Stimulated activated CD4-positive, alpha-beta T cell treated with anti-CD3 and anti-CD28 coated beads, Interleukin-2, amount 100 ng/mL, for 4 hours (primary cell): ENCODE results near the gene MAP3K5.
"Not testable (repeated sequence)": the region's sequence is repeated elsewhere in the genome, so short reads cannot be mapped to it uniquely, and the experiment has no call there.

Experiments
- DNase-seq: peaks from one replicate; pipeline ENCODE4 v3.0.0-alpha.2; 2020; ENCODE audit warnings: low read depth

The MAP3K5 gene

DNA sequence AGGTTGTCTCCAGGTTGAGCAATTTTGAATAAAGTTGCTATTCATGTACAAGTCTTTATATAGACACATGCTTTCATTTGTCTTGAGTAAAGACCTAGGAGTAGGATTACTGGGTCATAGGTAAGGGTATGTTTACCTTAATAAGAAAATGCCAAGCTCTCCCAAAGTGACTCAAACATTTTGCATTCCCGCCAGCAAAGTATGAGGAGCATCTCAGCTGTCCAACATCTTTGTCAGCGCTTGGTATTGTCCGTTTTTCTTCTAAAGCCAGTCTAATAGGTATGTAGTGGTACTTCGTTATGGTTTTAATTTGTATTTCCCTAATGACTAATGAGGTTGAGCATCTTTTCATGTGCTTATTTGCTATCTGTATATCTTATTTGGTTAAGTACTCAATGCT, 67.2 kb downstream of the MAP3K5 start:
- DNase-seq: no peak

DNA sequence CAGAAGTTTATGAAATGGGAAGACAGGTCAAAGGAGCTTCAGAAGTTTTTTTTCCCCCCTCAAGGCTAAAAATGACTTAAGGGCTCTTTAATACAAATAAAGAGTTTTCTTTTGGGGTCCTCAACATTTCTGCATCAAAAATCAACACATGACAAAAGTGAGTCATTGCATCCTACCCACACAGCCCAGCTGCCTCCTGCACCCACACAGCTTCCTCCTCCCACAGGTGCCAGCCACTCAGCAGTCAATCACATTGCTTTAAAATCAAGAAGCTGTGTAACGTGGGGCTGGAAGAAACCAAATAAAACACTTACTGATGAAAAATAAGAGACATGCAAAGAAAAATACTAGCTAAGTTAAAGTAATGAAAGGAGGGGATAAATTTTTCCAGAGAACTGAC, 68.5 kb downstream of the MAP3K5 start:
- peak; percentile 59 for DNase-seq

- DNase-seq: no peak
These were observed 70.8 kb downstream of the MAP3K5 start for GRCh38 chr6:136721467-136721866.

DNA sequence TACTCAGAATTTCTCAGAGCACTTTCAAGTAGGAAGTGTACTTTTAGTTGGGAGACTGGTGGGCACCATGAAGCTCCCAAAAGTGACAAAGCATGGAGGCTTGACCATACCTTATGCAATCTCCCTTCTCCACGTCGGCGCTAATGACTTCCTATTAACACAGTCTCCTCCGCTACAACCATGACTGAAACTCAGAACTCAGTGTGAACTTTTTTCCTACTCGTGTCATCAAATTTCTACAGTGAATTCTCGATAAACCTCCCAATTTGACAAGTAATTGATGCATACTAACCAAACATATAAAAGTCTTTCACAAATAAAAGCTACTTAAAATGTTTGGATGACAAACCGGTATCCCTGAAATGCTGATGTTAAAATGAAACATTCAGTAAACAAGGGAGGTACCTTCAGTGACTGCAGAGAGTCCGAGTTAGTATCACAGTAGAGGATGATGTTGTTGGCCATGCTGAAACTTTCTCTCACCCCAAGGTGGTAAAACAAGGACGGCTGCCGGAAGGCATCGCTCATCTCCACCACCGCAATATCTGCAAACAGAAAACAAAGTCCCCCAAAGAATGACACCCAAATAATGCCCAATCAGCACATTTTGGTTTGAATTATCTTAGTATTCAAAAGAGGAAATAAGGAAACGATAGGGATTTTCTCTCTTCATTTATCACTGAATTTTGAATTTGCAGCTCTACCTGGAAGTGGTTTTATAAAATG, 72.1 kb downstream of the MAP3K5 start:
- no peak for DNase-seq

DNA sequence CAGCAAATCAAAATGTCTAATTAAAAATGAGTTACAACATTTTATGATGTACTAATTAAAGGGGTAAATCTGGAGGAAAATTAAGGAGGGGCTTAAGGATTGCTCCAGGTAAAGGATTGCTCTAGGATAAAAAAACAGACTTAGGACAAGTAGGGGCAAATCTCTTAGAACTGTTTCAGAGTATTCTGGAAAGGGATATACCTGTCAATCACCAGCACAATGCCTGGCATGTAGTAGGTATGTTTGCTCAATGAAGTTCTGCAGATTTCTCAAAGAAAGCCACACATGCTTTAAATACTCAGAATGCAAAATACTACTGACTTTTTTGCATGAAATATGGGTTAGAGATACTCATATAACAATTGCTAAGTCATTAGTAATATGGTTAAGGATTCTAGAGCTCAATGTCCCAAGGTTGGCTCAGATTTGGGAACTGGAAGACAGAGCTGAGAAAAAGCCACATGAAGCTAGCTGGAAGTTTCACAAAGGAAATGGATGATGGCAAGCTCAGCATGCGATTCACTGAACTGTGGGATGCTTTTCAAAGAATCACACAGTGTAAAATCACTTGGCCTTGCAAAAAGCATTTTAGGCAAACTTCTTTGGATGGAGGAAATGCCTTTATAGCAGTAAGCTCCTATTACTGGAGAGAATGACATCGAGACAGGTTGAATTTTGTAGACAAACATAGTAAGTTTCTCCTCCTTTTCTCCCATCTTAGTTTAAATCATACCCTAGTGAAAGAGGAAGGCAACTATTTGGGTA, 72.8 kb downstream of the MAP3K5 start:
- DNase-seq: no peak

DNA sequence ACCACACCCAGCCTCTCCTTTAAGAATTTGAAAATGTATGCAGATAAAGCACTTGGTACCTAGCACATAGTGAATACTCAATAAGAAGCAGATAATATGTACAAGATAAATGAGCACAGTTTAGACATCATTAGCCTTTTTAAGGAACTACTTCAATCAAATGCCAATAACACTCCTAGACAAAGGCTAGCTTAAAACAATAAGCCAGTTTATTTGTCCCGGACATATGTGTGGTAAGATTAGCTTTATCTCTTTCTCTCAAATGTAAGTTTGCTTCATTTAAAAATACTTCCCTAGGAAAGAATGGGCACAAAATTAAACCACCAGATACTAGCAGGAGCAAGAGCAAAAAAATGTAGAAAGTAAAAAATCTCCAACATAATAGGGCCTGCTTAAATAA, 73.8 kb downstream of the MAP3K5 start:
- DNase-seq: no peak

DNA sequence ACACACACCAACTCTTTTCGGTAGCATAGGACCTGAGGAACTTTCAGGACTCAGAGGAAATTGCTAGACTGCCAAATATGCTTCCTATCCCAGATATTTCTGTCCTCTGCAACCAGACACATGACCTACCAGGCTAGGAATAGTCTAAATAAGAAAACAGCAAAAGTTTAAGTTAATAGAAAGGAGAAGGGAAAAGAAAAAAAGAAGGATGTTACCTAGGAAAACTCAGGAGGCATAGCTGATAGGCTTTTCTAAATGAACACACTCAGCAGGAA, 74.6 kb downstream of the MAP3K5 start:
- DNase-seq: no peak

- no peak for DNase-seq
These were observed 75.2 kb downstream of the MAP3K5 start for GRCh38 chr6:136716917-136717715.

DNA sequence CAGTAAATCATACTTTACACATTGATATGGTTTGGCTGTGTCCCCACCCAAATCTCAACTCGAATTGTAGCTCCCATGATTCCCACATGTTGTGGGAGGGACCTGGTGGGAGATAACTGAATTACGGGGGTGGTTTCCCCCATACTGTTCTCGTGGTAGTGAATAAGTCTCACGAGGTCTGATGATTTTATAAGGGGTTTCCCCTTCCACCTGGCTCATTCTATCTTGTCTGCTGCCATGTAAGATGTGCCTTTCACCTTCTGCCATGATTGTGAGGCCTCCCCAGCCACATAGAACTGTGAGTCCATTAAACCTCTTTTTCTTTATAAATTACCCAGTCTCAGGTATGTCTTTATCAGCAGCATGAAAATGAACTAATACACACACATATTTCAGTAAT, 79.6 kb downstream of the MAP3K5 start:
- not testable (repeated sequence) for DNase-seq

DNA sequence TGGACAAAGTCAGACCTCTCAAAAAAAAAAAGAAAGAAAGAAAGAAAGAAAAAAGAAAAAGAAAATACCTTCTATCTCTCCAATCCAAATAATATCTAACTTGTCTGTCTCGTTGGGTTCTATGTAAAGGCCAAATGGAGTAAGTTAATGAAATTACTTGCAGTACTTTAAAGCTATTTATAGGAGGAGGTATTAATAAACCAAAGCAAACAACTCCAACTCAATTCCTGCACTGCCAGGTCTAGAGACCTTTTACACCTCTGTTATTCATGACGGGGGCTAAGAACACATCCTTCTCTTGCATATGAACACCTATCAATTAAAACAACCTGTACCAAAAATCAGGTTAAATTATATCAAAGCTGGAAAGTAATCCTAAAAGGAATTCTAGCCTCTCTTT, 80.6 kb downstream of the MAP3K5 start:
- no peak for DNase-seq

DNA sequence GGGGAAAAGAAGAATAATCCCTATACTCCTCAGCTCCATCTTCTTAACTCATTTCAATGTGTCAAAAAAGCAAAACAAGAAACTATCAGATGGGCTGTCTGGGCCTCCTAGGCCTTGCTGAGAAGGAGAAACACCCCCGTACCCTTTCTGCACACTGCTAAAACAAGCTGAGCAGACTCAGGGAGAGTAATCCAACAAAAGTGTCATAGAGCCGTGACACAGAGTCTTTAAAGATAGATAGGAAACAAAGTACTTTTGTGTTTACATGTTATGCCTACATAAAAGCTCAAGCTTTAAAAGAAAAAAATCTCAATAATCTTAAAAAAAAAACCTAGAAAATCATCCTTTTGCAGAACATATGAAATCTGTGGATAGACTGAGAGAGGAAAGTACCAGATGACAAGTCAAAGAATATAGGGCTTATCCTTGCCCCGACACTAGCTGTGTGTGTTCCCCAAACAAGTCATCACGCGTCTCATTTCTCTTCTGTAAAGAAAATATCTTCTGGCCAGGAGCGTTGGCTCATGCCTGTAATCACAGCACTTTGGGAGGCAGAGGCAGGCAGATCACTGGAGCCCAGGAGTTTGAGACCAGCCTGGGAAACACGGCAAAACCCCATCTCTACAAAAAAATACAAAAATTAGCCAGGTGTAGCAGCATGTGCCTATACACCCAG, 81.3 kb downstream of the MAP3K5 start:
- no peak for DNase-seq

GRCh38 chr6:136709429-136709828, 82.8 kb downstream of the MAP3K5 start:
- DNase-seq: no peak

DNA sequence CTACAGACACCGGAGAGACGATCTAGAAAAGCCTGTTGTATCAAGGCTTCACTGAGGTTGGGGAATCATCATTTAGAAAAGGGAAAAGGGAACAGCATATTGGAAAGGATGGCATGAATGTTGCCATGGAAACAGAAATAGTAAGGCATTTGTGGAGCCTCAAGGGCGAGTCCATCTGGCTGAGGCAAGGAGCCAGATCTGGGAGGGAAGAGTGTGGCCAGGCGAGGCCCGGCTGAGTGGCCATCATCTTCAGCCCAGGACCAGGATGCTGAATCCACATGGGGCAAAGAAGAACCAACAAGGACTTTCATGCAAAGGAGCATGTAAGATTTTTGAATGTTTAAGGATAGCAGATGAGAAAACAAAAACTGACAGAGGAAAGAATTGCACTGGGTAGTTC, 85.8 kb downstream of the MAP3K5 start:
- DNase-seq: no peak

- DNase-seq: no peak
These were observed 88.9 kb downstream of the MAP3K5 start for GRCh38 chr6:136703331-136703865.

- no peak for DNase-seq
These were observed 91.2 kb downstream of the MAP3K5 start for GRCh38 chr6:136701045-136701444.

DNA sequence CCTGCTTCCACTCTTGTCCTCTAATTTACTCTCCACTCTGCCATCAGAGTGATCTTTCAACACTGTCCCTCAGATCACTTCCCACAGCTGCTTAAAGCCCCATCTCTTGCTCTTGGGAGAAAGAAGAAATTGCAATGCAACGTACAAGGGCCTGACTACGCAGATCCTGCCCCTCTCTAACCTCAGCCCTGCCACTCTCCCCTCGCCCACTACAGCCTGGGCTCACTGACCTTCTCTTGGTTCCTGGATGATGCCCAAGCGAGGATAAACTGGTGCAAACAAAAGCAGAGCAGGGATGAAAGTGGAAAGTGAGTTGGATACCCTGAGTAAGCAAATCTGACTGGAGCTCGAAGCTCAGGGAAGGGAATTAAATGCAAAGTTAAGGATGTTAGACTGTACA, 92.9 kb downstream of the MAP3K5 start:
- no peak for DNase-seq

GRCh38 chr6:136696783-136697364, 95.4 kb downstream of the MAP3K5 start:
- no peak for DNase-seq

DNA sequence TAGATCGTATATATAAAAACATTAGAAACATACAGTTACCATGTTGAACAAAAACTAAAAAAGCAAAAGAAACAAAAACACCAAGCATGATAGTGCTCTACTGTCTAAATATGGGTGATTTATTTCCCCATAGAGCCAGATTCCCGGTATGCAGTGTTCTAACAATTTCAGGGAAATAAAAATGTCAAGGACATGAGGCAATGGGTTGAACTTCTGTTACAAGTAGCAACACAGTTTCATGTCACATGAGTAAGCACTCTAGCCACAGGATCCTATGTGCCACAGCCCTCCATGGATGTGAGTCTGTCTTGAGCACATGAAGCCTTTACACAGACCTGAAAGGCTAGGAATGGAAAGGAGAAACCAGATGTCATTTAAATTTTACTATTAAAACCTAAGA, 96.0 kb downstream of the MAP3K5 start:
- DNase-seq: no peak

DNA sequence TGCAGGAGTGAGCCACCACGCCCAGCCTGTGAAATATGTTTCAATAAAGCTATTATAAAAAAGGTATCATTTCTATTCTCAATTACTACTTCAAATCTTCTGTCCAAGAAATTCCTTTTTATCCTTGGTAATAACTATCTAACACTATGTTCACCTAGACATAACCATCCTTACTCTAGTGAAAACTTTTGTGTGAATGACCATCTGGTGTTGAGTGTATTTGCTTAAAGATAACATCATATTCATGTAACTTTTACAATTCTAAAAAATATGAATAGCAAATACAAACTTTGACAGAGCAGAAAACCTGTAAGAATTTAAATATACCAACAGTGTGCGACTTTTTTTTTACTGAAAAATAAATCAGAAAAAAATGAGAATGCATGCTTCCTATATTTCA, 96.9 kb downstream of the MAP3K5 start:
- no peak for DNase-seq

GRCh38 chr6:136693090-136693489, 99.2 kb downstream of the MAP3K5 start:
- DNase-seq: no peak

DNA sequence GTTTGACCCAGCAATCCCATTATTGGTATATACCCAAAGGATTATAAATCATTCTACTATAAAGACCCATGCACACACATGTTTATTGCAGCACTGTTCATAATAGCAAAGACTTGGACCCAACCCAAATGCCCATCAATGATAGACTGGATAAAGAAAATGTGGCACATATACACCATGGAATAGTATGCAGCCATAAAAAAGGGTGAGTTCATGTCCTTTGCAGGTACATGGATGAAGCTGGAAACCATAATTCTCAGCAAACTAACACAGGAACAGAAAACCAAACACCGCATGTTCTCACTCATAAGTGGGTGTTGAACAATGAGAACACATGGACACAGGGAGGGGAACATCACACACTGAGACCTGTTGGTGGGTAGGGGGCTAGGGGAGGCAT, 104.4 kb downstream of the MAP3K5 start:
- not testable (repeated sequence) for DNase-seq

DNA sequence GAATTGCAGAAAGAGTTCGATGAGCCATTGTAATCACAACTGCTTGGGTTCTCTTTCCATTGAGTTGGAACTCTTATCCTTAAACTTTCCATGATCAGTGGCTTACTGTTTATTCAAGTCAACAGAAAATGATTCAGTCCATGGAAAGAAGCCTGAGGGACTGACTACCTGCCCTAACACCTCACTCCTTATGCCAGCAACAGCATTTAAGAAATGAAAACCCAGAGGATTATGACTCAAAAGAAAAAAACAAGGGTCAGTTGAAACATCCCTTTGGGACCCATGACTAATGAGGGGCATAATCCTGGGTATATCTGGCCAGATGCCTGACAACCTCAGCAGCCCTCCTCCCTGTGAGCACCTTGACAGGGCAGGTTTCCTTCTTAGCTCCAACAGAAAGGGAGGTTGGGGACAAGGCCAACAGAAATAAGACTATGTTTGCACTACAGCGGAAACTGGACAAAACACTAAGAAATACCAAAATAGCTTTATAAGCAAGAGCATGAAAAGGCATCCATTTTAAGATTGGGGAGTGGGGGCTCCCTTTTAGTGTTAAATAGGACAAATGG, 106.7 kb downstream of the MAP3K5 start:
- DNase-seq: no peak
